NCI-H460 (cell line): ENCODE results near the gene PHACTR1. TPM values are rescaled to one million over a fixed set of nuclear protein-coding genes. Genes with fewer than 3 reads are reported as not detected.

Source experiments
- DNase-seq: peaks from one replicate; pipeline ENCODE4 v3.0.0-alpha.2; 2016; ENCODE audit warnings: low read depth; ENCODE audit errors: extremely low read depth
- total RNA-seq: library from RNA; depleted of rRNA; stranded (reverse); fragments of >200 nt; shearing (Covaris generic); gene quantifications from 2 replicates; pipeline ENCODE4 v1.2.3, GENCODE V29; 2014

The PHACTR1 gene
- total RNA-seq, 1 experiment from 2014 or later, result not detected

DNA sequence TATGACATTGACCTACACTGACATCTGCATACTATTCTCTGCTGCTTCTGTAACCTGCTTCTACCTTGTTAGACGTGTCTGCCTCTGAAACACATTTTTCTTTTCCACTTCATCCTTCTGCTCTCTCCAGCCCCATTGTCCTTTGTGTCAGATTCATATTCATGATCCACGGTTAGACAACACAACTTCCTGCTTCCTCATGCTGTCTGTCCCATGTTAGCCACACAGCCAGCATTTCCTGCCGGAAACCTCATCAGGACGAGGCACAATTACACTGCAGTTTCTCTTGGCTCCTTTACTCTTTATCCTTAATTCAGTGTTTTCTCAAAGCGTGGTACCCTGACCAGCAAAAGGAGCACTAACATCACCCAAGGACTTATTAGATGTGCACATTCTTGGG is 461.5 kb downstream of the PHACTR1 start:
- no peak for DNase-seq

- DNase-seq, result no peak
These were observed 464.0 kb downstream of the PHACTR1 start for GRCh38 chr6:13180538-13180937.

DNA sequence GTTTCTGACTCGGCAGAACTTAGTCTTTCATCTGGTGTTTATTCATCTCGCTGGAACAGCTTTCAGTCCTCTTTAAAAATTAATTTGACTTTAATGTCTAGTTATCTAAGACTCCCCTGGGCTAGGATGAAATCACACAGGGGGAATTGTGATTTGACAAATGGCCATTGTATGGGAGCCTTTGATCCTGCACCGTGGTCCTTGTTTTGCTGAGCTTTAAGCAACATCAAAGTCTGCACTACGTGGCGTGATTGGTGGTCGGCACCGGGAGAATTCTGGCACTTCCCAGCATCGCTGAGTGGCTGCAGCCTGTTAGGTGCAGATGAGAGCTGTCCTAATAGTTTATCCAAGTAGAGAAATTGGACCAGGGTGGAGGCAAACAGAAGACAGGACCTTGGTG is 464.8 kb downstream of the PHACTR1 start:
- DNase-seq, result no peak

- DNase-seq, result no peak
These were observed 467.0 kb downstream of the PHACTR1 start for GRCh38 chr6:13183415-13184088.

DNA sequence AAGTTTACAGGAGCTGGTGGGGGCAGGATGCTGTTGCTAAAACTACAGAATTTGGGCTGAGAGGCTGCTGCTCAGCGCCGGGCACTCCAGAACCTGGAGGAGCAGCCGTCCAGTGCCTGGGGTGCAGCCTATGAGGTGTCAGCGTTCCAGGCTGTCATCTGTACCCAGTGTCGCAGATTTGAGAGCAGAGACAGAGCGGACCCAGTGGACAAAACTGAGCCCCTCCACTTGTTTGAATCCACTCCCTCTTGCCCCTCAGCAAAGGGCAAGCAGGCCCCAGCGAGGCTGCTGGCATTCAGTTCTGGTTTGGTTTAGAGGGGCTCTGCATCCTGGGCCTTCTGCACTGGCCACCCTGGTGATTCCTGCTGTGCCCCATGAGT is 467.5 kb downstream of the PHACTR1 start:
- no peak for DNase-seq

DNA sequence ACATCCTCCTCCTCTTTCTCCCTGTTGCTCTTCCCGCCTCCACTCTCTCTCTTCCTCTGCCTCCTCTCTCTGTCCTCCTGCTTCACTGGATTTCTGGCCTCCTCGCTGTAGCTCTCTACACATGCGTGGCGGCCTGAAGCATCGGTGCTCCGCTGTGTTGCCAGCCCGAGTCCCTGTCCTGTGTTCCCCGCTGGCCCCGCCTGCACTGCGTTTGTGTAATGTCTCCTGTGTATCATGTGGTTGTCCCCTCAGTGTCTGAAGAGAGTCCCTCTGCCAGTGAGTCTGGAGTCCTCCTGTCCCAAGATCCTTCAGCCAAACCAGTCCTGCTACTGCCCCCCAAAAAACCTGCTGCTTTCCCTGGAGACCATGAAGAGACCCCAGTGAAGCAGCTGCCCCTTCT is 468.0 kb downstream of the PHACTR1 start:
- no peak for DNase-seq

- DNase-seq, result no peak
These were observed 470.3 kb downstream of the PHACTR1 start for GRCh38 chr6:13186861-13187260.

GRCh38 chr6:13187692-13188091 is 471.1 kb downstream of the PHACTR1 start:
- no peak for DNase-seq

GRCh38 chr6:13188306-13188705 is 471.7 kb downstream of the PHACTR1 start:
- DNase-seq, result no peak

DNA sequence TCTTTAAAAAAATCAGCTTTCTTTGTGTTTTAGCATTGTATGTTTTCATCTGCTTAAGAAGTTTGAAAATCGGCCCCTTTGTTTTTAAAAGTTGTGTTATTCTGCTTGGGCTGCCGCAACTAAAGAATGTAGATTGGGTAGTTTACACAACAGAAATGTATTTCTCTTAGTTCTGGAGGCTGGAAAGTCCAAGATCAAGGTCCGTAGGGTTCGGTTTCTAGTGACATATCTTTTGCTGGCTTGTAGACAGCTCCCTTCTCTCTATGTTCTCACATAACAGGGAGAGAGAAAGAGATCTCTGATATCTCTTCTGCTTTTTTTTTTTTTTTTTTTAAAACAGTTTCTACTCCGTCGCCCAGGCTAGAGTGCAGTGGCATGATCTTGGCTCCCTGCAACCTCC is 473.1 kb downstream of the PHACTR1 start:
- no peak for DNase-seq

DNA sequence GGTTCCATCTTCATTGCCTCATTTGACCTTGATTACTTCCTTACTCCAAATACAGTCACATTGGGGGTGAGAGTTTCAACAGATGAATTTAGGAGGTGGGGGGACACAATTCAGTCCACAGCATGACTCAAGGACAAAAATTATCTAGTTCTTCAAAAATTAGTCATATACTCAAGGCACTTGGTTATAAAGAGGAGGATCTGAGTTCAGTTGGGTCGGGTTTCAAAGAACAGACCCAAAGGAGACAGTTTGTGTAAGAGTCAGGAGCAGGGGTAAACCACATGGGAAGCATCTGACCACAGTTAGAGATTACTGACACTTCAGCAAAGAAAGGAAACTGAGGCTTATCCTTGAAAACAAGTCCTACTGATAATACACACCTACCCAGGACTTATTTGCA is 473.8 kb downstream of the PHACTR1 start:
- no peak for DNase-seq

DNA sequence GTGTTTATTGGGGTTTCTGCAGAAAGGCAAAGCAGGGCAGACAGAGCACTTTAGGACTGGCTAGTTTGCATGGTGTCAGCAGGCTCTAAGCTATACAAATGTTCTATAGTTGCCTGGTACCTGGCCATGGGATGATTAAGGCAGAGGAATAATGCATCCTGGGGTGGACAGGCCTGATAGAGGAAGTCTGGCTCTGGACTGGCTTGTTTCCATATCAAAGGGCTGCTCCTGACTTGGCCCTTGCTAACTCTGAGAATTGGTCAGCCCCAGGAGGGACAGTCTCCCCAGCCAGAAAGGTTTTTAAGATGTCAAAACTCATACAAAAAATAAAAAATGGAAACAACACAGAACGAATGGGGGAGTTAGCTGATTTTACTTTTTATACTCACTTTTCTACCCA is 474.9 kb downstream of the PHACTR1 start:
- no peak for DNase-seq

- DNase-seq, result peak; percentile 12
These were observed 478.3 kb downstream of the PHACTR1 start for GRCh38 chr6:13194852-13195251.

- no peak for DNase-seq
These were observed 479.2 kb downstream of the PHACTR1 start for GRCh38 chr6:13195803-13196202.

DNA sequence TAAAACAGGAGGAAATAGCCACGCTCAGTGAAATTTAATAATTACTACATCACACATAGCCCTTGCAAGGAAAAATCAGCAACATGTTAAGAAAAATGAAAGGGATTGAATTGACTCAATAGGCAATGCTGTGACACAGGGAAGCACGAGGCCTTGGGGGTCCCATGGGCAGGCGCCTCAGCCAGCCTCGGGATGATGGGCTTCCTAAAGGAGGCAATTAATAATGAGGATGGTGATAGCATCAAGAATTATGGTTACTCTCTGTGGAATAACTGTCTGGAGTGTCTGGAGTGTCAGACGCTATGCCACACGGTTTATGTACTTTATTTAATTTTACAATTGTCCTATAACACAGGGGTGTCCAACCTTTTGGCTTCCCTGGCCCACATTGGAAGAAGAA is 481.6 kb downstream of the PHACTR1 start:
- no peak for DNase-seq

- DNase-seq, result no peak
These were observed 484.8 kb downstream of the PHACTR1 start for GRCh38 chr6:13201336-13201735.

GRCh38 chr6:13203145-13203544 is 486.6 kb downstream of the PHACTR1 start:
- DNase-seq, result no peak

GRCh38 chr6:13205106-13205505 is 488.5 kb downstream of the PHACTR1 start:
- no peak for DNase-seq

- no peak for DNase-seq
These were observed 495.5 kb downstream of the PHACTR1 start for GRCh38 chr6:13212096-13212495.

DNA sequence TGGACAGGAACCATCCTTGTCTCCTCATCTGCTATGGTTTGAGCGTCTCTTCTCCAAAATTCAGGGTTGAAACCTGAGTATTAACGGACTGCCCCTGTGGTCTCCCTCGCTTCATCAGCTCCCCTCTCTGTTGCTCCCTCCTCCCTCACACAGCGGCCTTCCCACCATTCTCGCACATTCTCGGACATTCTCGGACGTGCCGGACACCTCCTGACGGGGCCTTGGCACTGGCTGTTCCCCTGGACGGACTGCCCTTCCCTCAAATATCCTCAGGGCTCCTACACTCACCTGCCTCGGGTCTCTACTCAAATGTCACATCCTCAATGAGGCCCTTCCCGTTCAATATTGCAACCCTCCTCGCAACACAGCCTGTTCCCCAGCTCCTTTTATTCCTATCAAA is 496.0 kb downstream of the PHACTR1 start:
- DNase-seq, result no peak

DNA sequence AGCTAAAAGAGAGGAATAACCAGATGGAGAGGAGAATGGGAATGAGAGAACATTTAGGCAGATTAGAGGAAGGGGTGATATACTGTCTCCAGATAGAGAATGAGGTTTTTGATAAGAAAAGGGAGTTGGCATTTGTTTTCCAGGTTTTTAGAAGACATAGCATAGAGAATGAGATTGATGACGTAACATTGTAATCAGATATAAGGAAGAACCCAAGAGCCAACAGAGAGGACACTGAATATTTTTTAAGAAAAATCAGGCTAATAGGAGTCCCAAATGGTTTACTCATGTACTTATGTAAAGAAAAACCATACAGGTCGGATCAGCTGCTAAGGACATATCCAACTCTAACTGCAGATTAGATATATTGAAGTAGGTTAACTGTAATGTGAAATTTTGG is 498.8 kb downstream of the PHACTR1 start:
- DNase-seq, result no peak

GRCh38 chr6:13216236-13217014 is 499.9 kb downstream of the PHACTR1 start:
- DNase-seq, result no peak
